ENCODE results near the gene NCKAP1.

Gene NCKAP1

DNA sequence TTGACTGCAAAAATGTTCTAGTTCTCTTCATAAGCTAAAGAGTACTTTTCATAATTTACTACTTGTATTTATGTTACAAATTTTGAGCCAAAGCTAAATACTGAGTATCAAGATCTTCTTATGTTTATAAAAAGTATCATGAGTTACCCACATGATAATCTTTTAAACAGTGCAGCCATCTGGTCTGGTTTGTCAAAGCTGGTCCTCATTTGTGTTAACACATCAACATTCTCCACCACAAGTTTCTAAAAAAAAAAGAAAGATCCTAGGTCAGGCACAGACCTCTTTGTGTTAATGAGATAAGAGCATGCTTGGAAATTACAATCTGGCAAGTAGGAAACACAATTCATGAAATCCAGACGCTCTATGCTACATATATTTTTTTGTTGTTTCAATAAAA, 96.3 kb downstream of the NCKAP1 start:
- Histone ChIP-seq H3K4me1 (ENCODE audit: insufficient read depth, low read length) (peaks cover 7% of the 10 kb centered on the region), H3K27ac (ENCODE audit: low read depth, low read length) (no peak overlapping the region), H3K9me3 (ENCODE audit: low read length) (no peaks in the 10 kb centered on the region), H3K4me3 (ENCODE audit: low read depth in 1 of 2, low read length in 2 of 2) (no peak overlapping the region), H3K9ac (ENCODE audit: low read length) (no peak overlapping the region), H3K27me3 (ENCODE audit: control insufficient read depth in 1 of 2, insufficient read depth in 2 of 2, low read length in 2 of 2) (no peaks in the 10 kb centered on the region), H3K36me3 (ENCODE audit: insufficient read depth, low read length) (peaks cover 18% of the 10 kb centered on the region)

DNA sequence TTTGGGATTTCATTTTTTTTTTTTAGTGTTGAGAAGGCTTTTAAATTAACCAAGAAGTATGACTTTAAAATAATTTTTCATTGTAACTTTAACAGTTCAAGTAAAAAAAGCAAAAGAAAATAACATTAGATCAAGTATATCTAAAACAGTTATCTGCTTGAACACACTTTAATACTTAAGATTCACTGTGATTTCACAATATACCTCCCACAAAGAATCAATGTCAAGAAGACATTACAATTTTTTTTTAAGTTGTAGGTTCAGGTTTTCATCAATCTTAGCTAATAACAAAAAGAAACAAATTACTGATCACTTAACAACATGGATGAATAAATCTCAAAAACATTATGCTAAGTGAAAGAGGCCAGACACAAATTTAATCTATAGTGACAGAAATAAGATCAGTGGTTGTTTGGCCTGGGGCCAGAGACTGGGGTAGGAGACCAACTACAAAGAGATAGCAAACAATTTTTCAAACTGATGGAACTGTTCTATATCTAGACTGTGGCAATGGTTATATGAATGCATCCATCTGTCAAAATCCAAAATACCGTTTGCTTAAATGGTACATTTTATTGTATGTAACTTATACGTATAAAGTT, 97.0 kb downstream of the NCKAP1 start:
- Histone ChIP-seq H3K4me1 (ENCODE audit: insufficient read depth, low read length) (no peaks in the 10 kb centered on the region), H3K36me3 (ENCODE audit: insufficient read depth, low read length) (peaks cover 18% of the 10 kb centered on the region), H3K4me3 (ENCODE audit: low read depth in 1 of 2, low read length in 2 of 2) (no peak overlapping the region), H3K9ac (ENCODE audit: low read length) (no peak overlapping the region), H3K27ac (ENCODE audit: low read depth, low read length) (no peak overlapping the region), H3K9me3 (ENCODE audit: low read length) (no peaks in the 10 kb centered on the region), H3K27me3 (ENCODE audit: control insufficient read depth in 1 of 2, insufficient read depth in 2 of 2, low read length in 2 of 2) (no peaks in the 10 kb centered on the region)

DNA sequence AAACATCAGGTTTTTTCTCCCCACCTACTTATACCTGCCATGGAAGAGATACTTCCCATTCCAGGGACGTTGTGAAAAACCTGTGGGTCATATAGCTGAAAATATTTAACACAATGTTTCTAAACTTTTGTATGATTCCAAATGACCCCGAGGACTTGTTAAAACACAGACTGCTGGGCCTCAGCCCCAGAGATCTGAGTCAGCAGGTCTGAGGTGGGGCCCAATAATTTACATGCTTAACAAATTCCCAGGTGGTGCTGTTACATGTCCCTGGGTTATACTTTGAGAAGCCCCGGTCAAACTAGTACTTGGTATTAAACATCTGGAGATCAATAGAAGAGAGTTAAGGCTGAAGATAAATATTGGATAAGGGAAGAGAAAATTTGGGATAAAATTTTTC, 100.4 kb downstream of the NCKAP1 start:
- no peaks in the 10 kb centered on the region for H3K4me1 ChIP-seq (ENCODE audit: insufficient read depth, low read length)
- no peaks in the 10 kb centered on the region for H3K9me3 ChIP-seq (ENCODE audit: low read length)
- H3K9ac ChIP-seq (ENCODE audit: low read length), result no peak overlapping the region
- no peak overlapping the region for H3K4me3 ChIP-seq (ENCODE audit: low read depth in 1 of 2, low read length in 2 of 2)
- H3K27ac ChIP-seq (ENCODE audit: low read depth, low read length), result no peak overlapping the region
- peaks cover 6% of the 10 kb centered on the region for H3K36me3 ChIP-seq (ENCODE audit: insufficient read depth, low read length)
- no peaks in the 10 kb centered on the region for H3K27me3 ChIP-seq (ENCODE audit: control insufficient read depth in 1 of 2, insufficient read depth in 2 of 2, low read length in 2 of 2)

DNA sequence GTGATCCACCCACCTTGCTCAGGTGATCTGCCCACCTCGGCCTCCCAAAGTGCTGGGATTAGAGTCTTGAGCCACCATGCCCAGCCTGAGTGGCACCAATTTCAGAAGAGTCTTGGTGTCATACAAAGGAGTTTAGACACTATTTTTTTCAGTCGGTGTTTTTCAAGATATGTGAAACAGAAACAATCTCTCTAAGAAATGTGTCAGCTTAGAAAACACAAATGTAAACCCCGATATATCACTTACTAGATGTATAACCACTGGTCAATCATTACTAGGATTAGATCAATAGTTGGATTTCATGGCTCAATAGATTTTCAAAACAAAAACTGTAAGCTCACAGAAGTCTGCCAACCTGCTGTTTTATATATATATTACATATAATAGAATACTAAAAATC, 104.6 kb downstream of the NCKAP1 start:
- no peak overlapping the region for H3K27ac ChIP-seq (ENCODE audit: low read depth, low read length)
- peaks cover 25% of the 10 kb centered on the region for H3K36me3 ChIP-seq (ENCODE audit: insufficient read depth, low read length)
- no peaks in the 10 kb centered on the region for H3K9me3 ChIP-seq (ENCODE audit: low read length)
- no peaks in the 10 kb centered on the region for H3K4me1 ChIP-seq (ENCODE audit: insufficient read depth, low read length)
- H3K4me3 ChIP-seq (ENCODE audit: low read depth in 1 of 2, low read length in 2 of 2), result no peak overlapping the region
- H3K9ac ChIP-seq (ENCODE audit: low read length), result no peak overlapping the region
- H3K27me3 ChIP-seq (ENCODE audit: control insufficient read depth in 1 of 2, insufficient read depth in 2 of 2, low read length in 2 of 2), result no peaks in the 10 kb centered on the region

DNA sequence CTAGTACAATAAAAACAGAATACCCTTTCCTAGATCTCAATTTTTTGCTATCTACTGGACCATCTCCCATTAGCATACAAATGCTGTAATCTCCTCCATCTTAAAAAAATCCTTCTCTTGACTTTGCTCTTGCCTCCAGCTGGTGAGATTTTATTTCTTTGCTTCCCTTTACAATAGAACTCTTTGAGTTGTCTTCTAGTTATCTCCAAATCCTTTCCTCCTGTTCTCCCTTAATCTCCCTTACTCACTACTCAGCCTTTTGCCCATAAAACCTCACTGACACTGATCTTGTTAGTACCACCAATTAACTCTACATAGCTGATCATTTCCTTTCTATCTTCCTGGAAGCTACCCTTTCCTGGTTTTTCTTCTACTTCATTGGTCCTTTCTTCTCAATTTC, 108.3 kb downstream of the NCKAP1 start:
- H3K4me1 ChIP-seq (ENCODE audit: insufficient read depth, low read length), result no peaks in the 10 kb centered on the region
- H3K4me3 ChIP-seq (ENCODE audit: low read depth in 1 of 2, low read length in 2 of 2), result no peak overlapping the region
- no peaks in the 10 kb centered on the region for H3K9me3 ChIP-seq (ENCODE audit: low read length)
- no peak overlapping the region for H3K9ac ChIP-seq (ENCODE audit: low read length)
- H3K27ac ChIP-seq (ENCODE audit: low read depth, low read length), result no peak overlapping the region
- H3K36me3 ChIP-seq (ENCODE audit: insufficient read depth, low read length), result peaks cover 36% of the 10 kb centered on the region
- no peaks in the 10 kb centered on the region for H3K27me3 ChIP-seq (ENCODE audit: control insufficient read depth in 1 of 2, insufficient read depth in 2 of 2, low read length in 2 of 2)

DNA sequence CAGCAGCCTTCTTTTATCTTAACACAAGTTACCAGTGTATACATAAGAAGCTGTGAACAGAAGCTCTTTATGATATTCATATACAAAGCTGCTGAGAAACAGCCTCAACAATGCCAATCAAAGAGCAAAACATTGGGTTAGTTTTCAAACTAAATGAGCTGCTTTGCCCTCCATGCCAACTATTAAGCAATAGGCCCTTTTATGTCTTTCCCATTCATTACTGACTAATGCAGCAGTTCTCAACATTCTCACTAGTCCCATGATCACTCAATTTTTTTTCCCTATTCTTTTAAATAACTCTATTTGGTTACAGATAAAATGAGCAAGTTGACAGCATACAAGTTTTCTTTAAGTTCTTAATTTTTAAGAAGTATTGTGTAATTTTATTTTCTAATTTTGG, 114.0 kb downstream of the NCKAP1 start:
- Histone ChIP-seq H3K36me3 (ENCODE audit: insufficient read depth, low read length) (peaks cover 21% of the 10 kb centered on the region), H3K27ac (ENCODE audit: low read depth, low read length) (no peak overlapping the region), H3K9ac (ENCODE audit: low read length) (no peak overlapping the region), H3K4me3 (ENCODE audit: low read depth in 1 of 2, low read length in 2 of 2) (no peak overlapping the region), H3K27me3 (ENCODE audit: control insufficient read depth in 1 of 2, insufficient read depth in 2 of 2, low read length in 2 of 2) (no peaks in the 10 kb centered on the region), H3K4me1 (ENCODE audit: insufficient read depth, low read length) (no peaks in the 10 kb centered on the region), H3K9me3 (ENCODE audit: low read length) (no peaks in the 10 kb centered on the region)

DNA sequence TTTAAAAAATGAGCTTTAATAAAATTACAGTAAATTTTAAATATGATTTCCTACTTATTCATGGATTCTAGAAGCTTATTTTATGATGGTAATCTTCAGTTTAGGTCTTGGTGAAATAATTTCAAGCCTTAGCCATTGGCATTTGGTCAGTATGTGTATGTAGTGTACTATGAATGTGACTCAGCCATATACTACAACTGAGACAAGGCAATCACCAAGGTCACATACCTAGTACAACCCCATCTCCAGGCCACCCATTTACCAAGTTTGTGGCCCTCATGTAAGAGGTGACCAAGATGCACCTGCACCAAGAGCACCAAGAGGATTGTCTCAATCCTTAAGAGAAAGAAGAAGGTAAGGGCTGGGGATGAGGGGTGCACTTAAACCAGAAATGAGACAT, 117.0 kb downstream of the NCKAP1 start:
- peaks cover 12% of the 10 kb centered on the region for H3K36me3 ChIP-seq (ENCODE audit: insufficient read depth, low read length)
- H3K27me3 ChIP-seq (ENCODE audit: control insufficient read depth in 1 of 2, insufficient read depth in 2 of 2, low read length in 2 of 2), result no peaks in the 10 kb centered on the region
- H3K9me3 ChIP-seq (ENCODE audit: low read length), result no peaks in the 10 kb centered on the region
- H3K27ac ChIP-seq (ENCODE audit: low read depth, low read length), result no peak overlapping the region
- no peak overlapping the region for H3K9ac ChIP-seq (ENCODE audit: low read length)
- no peaks in the 10 kb centered on the region for H3K4me1 ChIP-seq (ENCODE audit: insufficient read depth, low read length)
- no peak overlapping the region for H3K4me3 ChIP-seq (ENCODE audit: low read depth in 1 of 2, low read length in 2 of 2)

DNA sequence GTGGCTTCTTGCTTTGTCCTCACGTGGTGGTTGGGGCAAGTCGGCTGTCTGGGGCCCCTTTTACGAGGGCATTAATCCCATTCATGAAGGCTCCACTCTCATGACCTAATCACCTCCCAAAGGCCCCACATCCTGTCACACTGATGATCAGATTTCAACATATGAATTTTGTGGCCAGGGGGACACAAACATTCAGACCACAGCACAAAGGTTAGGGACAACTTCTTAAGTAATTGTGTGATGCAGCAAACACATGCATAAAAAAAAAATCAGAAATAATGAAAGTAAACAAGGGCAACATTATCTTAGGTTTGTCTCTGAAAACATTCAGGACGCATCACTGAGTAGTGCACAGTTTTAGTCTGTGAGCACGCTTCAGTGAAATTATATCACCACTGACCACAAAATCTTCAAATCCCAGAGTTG, 117.6 kb downstream of the NCKAP1 start:
- Histone ChIP-seq H3K9ac (ENCODE audit: low read length) (no peak overlapping the region), H3K9me3 (ENCODE audit: low read length) (no peaks in the 10 kb centered on the region), H3K27me3 (ENCODE audit: control insufficient read depth in 1 of 2, insufficient read depth in 2 of 2, low read length in 2 of 2) (no peaks in the 10 kb centered on the region), H3K4me3 (ENCODE audit: low read depth in 1 of 2, low read length in 2 of 2) (no peak overlapping the region), H3K4me1 (ENCODE audit: insufficient read depth, low read length) (no peaks in the 10 kb centered on the region), H3K36me3 (ENCODE audit: insufficient read depth, low read length) (peaks cover 9% of the 10 kb centered on the region), H3K27ac (ENCODE audit: low read depth, low read length) (no peak overlapping the region)

DNA sequence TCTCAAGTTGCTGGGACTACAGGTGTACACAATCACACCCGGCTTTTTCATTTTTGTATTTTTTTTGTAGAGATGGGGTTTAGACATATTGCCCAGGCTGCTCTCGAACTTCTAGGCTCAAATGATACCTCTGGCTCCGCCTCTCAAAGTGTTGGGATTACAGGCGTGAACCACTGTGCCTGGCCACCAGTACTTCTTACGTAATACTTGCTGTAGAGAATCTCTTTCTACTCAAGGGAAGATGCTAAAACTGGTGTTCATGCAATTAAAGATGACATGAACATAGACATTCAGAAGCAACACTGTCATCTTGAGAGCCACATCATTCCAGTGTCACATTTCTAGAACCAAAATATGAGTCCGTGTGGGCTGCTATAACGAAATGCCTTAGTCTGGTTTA, 118.2 kb downstream of the NCKAP1 start:
- Histone ChIP-seq H3K4me3 (ENCODE audit: low read depth in 1 of 2, low read length in 2 of 2) (no peak overlapping the region), H3K27ac (ENCODE audit: low read depth, low read length) (no peak overlapping the region), H3K36me3 (ENCODE audit: insufficient read depth, low read length) (peaks cover 13% of the 10 kb centered on the region), H3K9me3 (ENCODE audit: low read length) (no peaks in the 10 kb centered on the region), H3K4me1 (ENCODE audit: insufficient read depth, low read length) (no peaks in the 10 kb centered on the region), H3K9ac (ENCODE audit: low read length) (no peak overlapping the region), H3K27me3 (ENCODE audit: control insufficient read depth in 1 of 2, insufficient read depth in 2 of 2, low read length in 2 of 2) (no peaks in the 10 kb centered on the region)

DNA sequence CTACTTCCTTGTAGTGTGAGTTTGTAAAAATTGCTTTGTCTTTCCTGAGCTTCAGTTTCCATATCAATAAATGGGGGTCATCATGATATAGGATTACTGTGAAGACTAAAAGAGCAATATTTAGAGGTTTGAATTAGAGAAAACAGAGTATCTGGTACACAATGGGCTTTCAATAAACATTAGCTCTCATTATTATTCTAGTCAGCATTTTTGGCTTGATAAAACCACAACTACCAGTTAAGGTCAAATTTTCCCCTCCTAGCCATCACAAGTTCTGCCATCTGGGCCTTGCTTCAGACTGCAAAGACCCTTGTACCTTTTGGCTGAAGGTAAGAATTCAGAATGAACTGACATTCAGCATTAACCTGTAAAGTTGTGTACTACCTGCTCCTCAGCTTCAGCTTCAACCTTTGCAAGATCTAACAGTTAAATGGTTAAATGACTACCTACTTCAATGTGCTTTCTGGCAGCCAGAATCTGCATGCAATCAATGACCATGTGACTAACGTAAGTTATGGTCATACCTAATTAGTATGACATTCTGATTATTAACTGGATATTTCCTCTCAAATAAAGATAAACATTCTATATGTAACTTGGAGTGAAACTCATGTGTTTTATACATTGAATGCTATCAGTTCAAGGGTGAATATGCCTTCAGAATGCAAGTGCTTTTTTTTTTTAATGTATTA, 119.2 kb downstream of the NCKAP1 start:
- Histone ChIP-seq H3K4me3 (ENCODE audit: low read depth in 1 of 2, low read length in 2 of 2) (no peak overlapping the region), H3K9me3 (ENCODE audit: low read length) (no peaks in the 10 kb centered on the region), H3K27ac (ENCODE audit: low read depth, low read length) (no peak overlapping the region), H3K9ac (ENCODE audit: low read length) (no peak overlapping the region), H3K36me3 (ENCODE audit: insufficient read depth, low read length) (peaks cover 18% of the 10 kb centered on the region), H3K4me1 (ENCODE audit: insufficient read depth, low read length) (no peaks in the 10 kb centered on the region), H3K27me3 (ENCODE audit: control insufficient read depth in 1 of 2, insufficient read depth in 2 of 2, low read length in 2 of 2) (no peaks in the 10 kb centered on the region)

DNA sequence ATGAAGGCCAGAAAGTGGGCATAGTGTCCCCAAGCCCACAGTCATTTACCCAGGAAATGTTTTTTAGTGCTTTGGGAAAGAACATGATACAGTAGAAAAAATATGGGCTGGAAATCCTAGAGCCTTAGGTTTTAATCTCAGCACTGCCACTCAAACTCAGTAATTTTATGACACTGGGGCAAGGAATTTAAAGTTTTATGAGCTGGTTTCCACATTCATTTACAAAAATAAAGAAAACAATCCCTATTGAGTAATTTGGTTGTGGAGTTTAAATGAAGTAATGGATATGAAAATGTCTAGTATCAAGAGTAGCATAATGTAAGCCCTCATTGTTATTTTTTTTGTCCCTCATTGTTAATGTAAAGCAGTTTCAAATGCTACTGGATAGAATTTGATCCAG, 120.3 kb downstream of the NCKAP1 start:
- no peaks in the 10 kb centered on the region for H3K27me3 ChIP-seq (ENCODE audit: control insufficient read depth in 1 of 2, insufficient read depth in 2 of 2, low read length in 2 of 2)
- no peak overlapping the region for H3K4me3 ChIP-seq (ENCODE audit: low read depth in 1 of 2, low read length in 2 of 2)
- no peaks in the 10 kb centered on the region for H3K9me3 ChIP-seq (ENCODE audit: low read length)
- H3K27ac ChIP-seq (ENCODE audit: low read depth, low read length), result no peak overlapping the region
- H3K9ac ChIP-seq (ENCODE audit: low read length), result no peak overlapping the region
- peaks cover 1% of the 10 kb centered on the region for H3K4me1 ChIP-seq (ENCODE audit: insufficient read depth, low read length)
- peaks cover 28% of the 10 kb centered on the region for H3K36me3 ChIP-seq (ENCODE audit: insufficient read depth, low read length)

DNA sequence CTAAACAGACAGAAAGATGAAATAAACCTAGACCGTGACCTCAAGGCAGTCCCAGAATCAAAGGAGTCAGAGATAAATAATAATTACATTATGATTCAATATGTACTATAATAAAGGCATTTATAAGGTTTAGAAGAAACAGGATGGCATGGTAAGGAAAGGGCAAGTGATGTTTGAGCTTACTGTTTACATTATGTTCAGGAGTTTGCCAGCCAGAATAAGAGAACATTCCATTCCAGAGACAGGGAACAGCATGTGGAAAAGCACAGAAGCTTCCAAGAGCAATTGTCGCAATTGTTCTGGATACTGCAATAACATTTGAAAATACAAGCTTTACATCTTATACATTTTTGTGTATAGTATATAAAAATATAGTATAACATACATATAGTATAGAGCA, 121.8 kb downstream of the NCKAP1 start:
- H3K27ac ChIP-seq (ENCODE audit: low read depth, low read length), result no peak overlapping the region
- H3K9ac ChIP-seq (ENCODE audit: low read length), result no peak overlapping the region
- H3K4me3 ChIP-seq (ENCODE audit: low read depth in 1 of 2, low read length in 2 of 2), result no peak overlapping the region
- H3K36me3 ChIP-seq (ENCODE audit: insufficient read depth, low read length), result peaks cover 28% of the 10 kb centered on the region
- H3K27me3 ChIP-seq (ENCODE audit: control insufficient read depth in 1 of 2, insufficient read depth in 2 of 2, low read length in 2 of 2), result no peaks in the 10 kb centered on the region
- peaks cover 11% of the 10 kb centered on the region for H3K4me1 ChIP-seq (ENCODE audit: insufficient read depth, low read length)
- H3K9me3 ChIP-seq (ENCODE audit: low read length), result no peaks in the 10 kb centered on the region

Data from muscle layer of colon (tissue), 2 donors.